MCF 10A (cell line): ENCODE data around the gene TBX1. TPM values are rescaled to one million over a fixed set of nuclear protein-coding genes. Genes with fewer than 3 reads are reported as not detected.

Experiments used
- BruUV-seq: library from RNA; stranded (reverse); fragments of 400-500 nt; replicated peaks from 2 replicates; lab custom pipeline; 2021; lab: Mats Ljungman, UMichigan
- CTCF ChIA-PET: fragments of 300-600 bp; sonication (Branson Sonifier 250); formaldehyde crosslinking; extraction: SDS; loops from one replicate; lab custom pipeline; 2021; ENCODE audit warnings: antibody characterized with exemption, inconsistent platforms; lab: Yijun Ruan, JAX
- POLR2A ChIA-PET: fragments of 300-600, 350-650 bp; sonication (Branson Sonifier 250); formaldehyde crosslinking; extraction: SDS; loops from one replicate; lab custom pipeline; 2020; ENCODE audit warnings: antibody characterized with exemption, inconsistent platforms; lab: Yijun Ruan, JAX
- DNase-seq: peaks from one replicate; pipeline ENCODE4 v3.0.0-alpha.2; 2018; ENCODE audit not compliant: unreplicated experiment
- H3K27ac Mint-ChIP-seq: one replicate; pipeline ENCODE4 v1.8.0; 2022; ENCODE audit warnings: mild to moderate bottlenecking, low read depth, mixed read lengths; ENCODE audit not compliant: unreplicated experiment
- H3K27me3 Mint-ChIP-seq: one replicate; pipeline ENCODE4 v1.8.0; 2022; ENCODE audit warnings: mixed read lengths; ENCODE audit not compliant: insufficient read depth, unreplicated experiment
- H3K36me3 Mint-ChIP-seq: one replicate; pipeline ENCODE4 v1.8.0; 2022; ENCODE audit warnings: mild to moderate bottlenecking, moderate library complexity, mixed read lengths; ENCODE audit not compliant: insufficient read depth, unreplicated experiment
- H3K4me1 Mint-ChIP-seq: one replicate; pipeline ENCODE4 v1.8.0; 2022; ENCODE audit warnings: mixed read lengths; ENCODE audit not compliant: insufficient read depth, unreplicated experiment
- H3K4me3 Mint-ChIP-seq: one replicate; pipeline ENCODE4 v1.8.0; 2022; ENCODE audit warnings: mild to moderate bottlenecking, moderate library complexity, mixed read lengths; ENCODE audit not compliant: unreplicated experiment
- H3K9me3 Mint-ChIP-seq: one replicate; pipeline ENCODE4 v1.8.0; 2022; ENCODE audit warnings: mixed read lengths; ENCODE audit not compliant: unreplicated experiment
- intact Hi-C: fragments of 100-400 bp; cut with micrococcal nuclease; formaldehyde crosslinking; loops from 2 replicates; pipeline ENCODE4 v1.14.1; 2022
- total RNA-seq: library from RNA; stranded (reverse); gene quantifications from 2 replicates; pipeline ENCODE4 v1.2.3, GENCODE V29; 2022
- TF ChIP-seq, protein P1 (sequence below): fragments of 200-600 bp; IDR thresholded peaks from one replicate; pipeline ENCODE4 v1.8.0; 2022; ENCODE audit warnings: antibody characterized with exemption, mild to moderate bottlenecking; ENCODE audit not compliant: unreplicated experiment

Gene TBX1
- total RNA-seq, 1 experiment from 2014 or later, result not detected

DNA sequence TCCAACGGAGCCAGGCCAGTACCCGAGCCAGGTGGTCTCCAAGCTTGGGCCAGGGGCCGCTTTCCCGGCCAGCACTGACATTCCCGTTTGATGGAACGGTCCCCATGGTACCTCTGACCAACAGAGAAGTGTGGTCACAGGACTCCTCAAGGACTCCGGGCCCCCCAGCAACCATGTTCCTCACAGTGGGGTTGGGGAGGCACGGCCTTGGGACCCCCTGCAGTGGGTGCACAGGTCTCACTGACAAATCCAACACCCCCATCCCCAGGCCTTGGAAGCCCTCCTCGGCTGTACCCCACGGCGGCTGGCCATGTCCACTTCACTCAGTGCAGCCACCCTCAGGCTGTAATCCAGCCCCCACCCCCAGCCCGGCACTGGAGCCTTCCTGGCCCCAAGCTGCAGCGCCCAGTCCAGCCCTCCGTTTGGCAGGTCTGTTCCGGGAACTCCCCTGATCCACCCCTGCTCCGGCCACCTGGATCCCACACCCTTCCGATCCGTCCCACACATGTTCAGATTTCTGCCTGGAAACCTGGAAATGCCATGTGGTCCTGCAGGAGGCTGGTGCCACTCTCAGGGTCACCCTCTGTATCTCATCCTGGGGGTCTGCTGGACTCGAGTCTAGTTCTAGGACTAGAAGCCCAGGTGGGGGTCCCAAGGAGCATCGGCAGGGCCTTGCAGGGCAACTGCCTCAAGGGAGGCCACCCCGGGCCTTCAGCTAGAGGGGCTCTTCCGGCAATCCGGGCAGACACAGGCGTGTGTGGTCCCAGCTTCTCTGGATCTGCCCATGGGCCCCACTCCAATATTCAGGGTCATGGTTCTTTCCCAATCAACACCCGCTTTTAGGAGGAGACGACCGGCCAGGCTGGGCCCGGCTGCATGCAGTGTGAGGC is 26.6 kb downstream of the TBX1 start:
- intact Hi-C loops, result no loop called here
- Mint-ChIP-seq H3K4me1 (no peaks in the 10 kb centered on the region), H3K27ac (no peak overlapping the region), H3K9me3 (no peaks in the 10 kb centered on the region), H3K36me3 (peaks cover 3% of the 10 kb centered on the region), H3K27me3 (no peaks in the 10 kb centered on the region), H3K4me3 (no peak overlapping the region)
- no TSS peak for BruUV-seq
- ChIA-PET POLR2A (no interaction called here), CTCF (interaction anchor here (0.6 kb wide), 2 partner anchors 8 to 57 kb away, joined by 3 read pairs; no protein-coding TSS in a partner anchor)
- TF ChIP-seq, protein P1, sequence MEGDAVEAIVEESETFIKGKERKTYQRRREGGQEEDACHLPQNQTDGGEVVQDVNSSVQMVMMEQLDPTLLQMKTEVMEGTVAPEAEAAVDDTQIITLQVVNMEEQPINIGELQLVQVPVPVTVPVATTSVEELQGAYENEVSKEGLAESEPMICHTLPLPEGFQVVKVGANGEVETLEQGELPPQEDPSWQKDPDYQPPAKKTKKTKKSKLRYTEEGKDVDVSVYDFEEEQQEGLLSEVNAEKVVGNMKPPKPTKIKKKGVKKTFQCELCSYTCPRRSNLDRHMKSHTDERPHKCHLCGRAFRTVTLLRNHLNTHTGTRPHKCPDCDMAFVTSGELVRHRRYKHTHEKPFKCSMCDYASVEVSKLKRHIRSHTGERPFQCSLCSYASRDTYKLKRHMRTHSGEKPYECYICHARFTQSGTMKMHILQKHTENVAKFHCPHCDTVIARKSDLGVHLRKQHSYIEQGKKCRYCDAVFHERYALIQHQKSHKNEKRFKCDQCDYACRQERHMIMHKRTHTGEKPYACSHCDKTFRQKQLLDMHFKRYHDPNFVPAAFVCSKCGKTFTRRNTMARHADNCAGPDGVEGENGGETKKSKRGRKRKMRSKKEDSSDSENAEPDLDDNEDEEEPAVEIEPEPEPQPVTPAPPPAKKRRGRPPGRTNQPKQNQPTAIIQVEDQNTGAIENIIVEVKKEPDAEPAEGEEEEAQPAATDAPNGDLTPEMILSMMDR, result no peak
- no peak for DNase-seq

DNA sequence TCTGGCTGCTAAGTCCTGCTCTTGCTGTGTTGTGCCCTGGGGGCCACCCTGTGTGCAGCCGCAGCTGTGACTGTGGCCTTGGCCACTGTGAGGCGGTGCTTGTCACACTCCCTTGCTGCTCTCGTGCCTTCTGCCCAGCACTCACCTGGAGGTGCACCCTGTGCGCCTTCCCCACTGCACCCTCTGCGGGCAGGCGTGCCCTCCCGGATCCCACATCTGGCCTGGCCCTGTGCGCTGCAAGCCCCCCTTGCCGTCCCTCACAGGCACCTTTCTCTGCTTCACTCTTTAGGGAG is 27.2 kb downstream of the TBX1 start:
- TF ChIP-seq, protein P1, result no peak
- Mint-ChIP-seq H3K9me3 (no peaks in the 10 kb centered on the region), H3K36me3 (peaks cover 6% of the 10 kb centered on the region), H3K27me3 (no peaks in the 10 kb centered on the region), H3K4me1 (no peaks in the 10 kb centered on the region), H3K27ac (no peak overlapping the region), H3K4me3 (no peak overlapping the region)
- no TSS peak for BruUV-seq
- CTCF ChIA-PET, result interaction anchor here (0.6 kb wide), 1 partner anchor 57 kb away, joined by 3 read pairs; no protein-coding TSS in a partner anchor
- POLR2A ChIA-PET, result no interaction called here
- intact Hi-C loops, result no loop called here
- DNase-seq, result no peak

GRCh38 chr22:19788661-19789225 is 28.2 kb downstream of the TBX1 start:
- H3K4me1 Mint-ChIP-seq, result no peaks in the 10 kb centered on the region

DNA sequence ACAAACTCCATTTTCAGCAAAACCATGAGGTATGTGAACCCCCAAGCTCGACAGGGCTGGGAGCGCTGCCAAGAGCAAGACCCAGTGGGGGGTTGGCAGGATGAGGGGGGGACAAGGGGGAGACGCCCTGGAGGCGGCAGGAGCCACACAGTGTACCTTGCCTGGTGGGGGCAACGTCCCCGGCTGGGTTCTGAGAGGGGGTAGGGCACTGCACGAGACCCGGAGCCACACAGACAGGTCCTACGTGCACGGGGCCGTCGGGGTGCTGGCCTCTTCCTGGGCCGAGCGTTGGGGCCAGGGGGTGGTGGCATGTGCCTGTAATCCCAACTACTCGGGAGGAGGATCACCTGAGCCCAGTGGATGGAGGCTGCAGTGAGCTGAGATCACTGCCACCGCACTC is 28.8 kb downstream of the TBX1 start:
- DNase-seq, result no peak
- Mint-ChIP-seq H3K27me3 (no peaks in the 10 kb centered on the region), H3K27ac (no peak overlapping the region), H3K9me3 (no peaks in the 10 kb centered on the region), H3K36me3 (peaks cover 6% of the 10 kb centered on the region), H3K4me3 (no peak overlapping the region), H3K4me1 (no peaks in the 10 kb centered on the region)
- intact Hi-C loops, result no loop called here
- ChIA-PET POLR2A (interaction anchor here (1.2 kb wide), 1 partner anchor 66 kb away, joined by 3 read pairs; no protein-coding TSS in a partner anchor), CTCF (interaction anchor here (0.7 kb wide), 1 partner anchor 59 kb away, joined by 4 read pairs; no protein-coding TSS in a partner anchor)
- BruUV-seq, result no TSS peak
- TF ChIP-seq, protein P1, result no peak

More at GRCh38 chr22:19788661-19789225, 28.2 kb downstream of the TBX1 start:
- Mint-ChIP-seq H3K9me3 (no peaks in the 10 kb centered on the region), H3K4me3 (no peak overlapping the region), H3K36me3 (peaks cover 6% of the 10 kb centered on the region), H3K27ac (no peak overlapping the region), H3K27me3 (no peaks in the 10 kb centered on the region)
- intact Hi-C loops, result no loop called here
- no peak for DNase-seq
- ChIA-PET CTCF (no interaction called here), POLR2A (no interaction called here)
- TF ChIP-seq, protein P1, result no peak
- no TSS peak for BruUV-seq
